DMS53 treated with DMSO at 0.1 percent for 48 hours (cell line): ENCODE results near the gene SREBF2.

Experiments used
- DNase-seq: peaks from one replicate; lab custom pipeline; 2025; ENCODE audit not compliant: unreplicated experiment; lab: John Stamatoyannopoulos, UW

Gene SREBF2

GRCh38 chr22:41875531-41876270, 42.8 kb downstream of the SREBF2 start:
- DNase-seq = no peak

GRCh38 chr22:41876275-41876674, 43.4 kb downstream of the SREBF2 start:
- DNase-seq = no peak

- DNase-seq = no peak
Observed at GRCh38 chr22:41876675-41877074, 43.8 kb downstream of the SREBF2 start.

- no peak for DNase-seq
Observed at GRCh38 chr22:41880653-41881052, 47.7 kb downstream of the SREBF2 start.

- DNase-seq = no peak
Observed at GRCh38 chr22:41883400-41883799, 50.5 kb downstream of the SREBF2 start.

GRCh38 chr22:41885116-41885515, 52.2 kb downstream of the SREBF2 start:
- DNase-seq = no peak

GRCh38 chr22:41885516-41885915, 52.6 kb downstream of the SREBF2 start:
- no peak for DNase-seq

- DNase-seq = no peak
Observed at GRCh38 chr22:41888627-41889200, 55.8 kb downstream of the SREBF2 start.

- DNase-seq = no peak
Observed at GRCh38 chr22:41891407-41891806, 58.5 kb downstream of the SREBF2 start.

GRCh38 chr22:41892721-41893120, 59.8 kb downstream of the SREBF2 start:
- no peak for DNase-seq

- no peak for DNase-seq
Observed at GRCh38 chr22:41893591-41894375, 60.9 kb downstream of the SREBF2 start.

- DNase-seq = no peak
Observed at GRCh38 chr22:41898645-41899044, 65.7 kb downstream of the SREBF2 start.

- DNase-seq = no peak
Observed at GRCh38 chr22:41899110-41899509, 66.2 kb downstream of the SREBF2 start.

GRCh38 chr22:41899992-41900651, 67.2 kb downstream of the SREBF2 start:
- no peak for DNase-seq

GRCh38 chr22:41900652-41901312, 67.9 kb downstream of the SREBF2 start:
- no peak for DNase-seq

- DNase-seq = no peak
Observed at GRCh38 chr22:41902016-41902415, 69.1 kb downstream of the SREBF2 start.

GRCh38 chr22:41902932-41903421, 70.1 kb downstream of the SREBF2 start:
- no peak for DNase-seq

- DNase-seq = no peak
Observed at GRCh38 chr22:41904450-41905410, 71.8 kb downstream of the SREBF2 start.

GRCh38 chr22:41905411-41906202, 72.7 kb downstream of the SREBF2 start:
- no peak for DNase-seq
